HepG2 (cell line): ENCODE measurements around the gene TRNP1. TPM values are rescaled to one million over a fixed set of nuclear protein-coding genes. Genes with fewer than 3 reads are reported as not detected.

Experiments
- AHDC1 ChIP-seq: sonication (generic); formaldehyde crosslinking; IDR thresholded peaks from 2 replicates; pipeline ENCODE4 v1.5.1; 2020; ENCODE audit warnings: mild to moderate bottlenecking, missing genetic modification reagents, borderline replicate concordance
- ARID5B ChIP-seq: IDR thresholded peaks from 2 replicates; pipeline ENCODE4 v1.4.0; 2020; ENCODE audit warnings: mild to moderate bottlenecking, missing genetic modification reagents
- ARNT ChIP-seq: fragments of 450-650 bp; IDR thresholded peaks from 2 replicates; pipeline ENCODE4 v1.6.1; 2017
- KDM2A ChIP-seq: sonication (generic); formaldehyde crosslinking; IDR thresholded peaks from 2 replicates; pipeline ENCODE4 v1.4.0; 2020; ENCODE audit warnings: low read depth, missing genetic modification reagents, borderline replicate concordance
- KLF12 ChIP-seq: sonication (generic); formaldehyde crosslinking; IDR thresholded peaks from 2 replicates; pipeline ENCODE4 v1.4.0; 2020; ENCODE audit warnings: missing genetic modification reagents, borderline replicate concordance
- POLR2AphosphoS5 ChIP-seq: IDR thresholded peaks from 2 replicates; pipeline ENCODE4 v1.6.1; 2012; ENCODE audit warnings: low read depth, low read length
- SETDB1 ChIP-seq: sonication (generic); formaldehyde crosslinking; IDR thresholded peaks from 2 replicates; pipeline ENCODE4 v1.5.1; 2020; ENCODE audit warnings: missing genetic modification reagents, mild to moderate bottlenecking, borderline replicate concordance
- SMAD3 ChIP-seq: sonication (generic); formaldehyde crosslinking; IDR thresholded peaks from 2 replicates; pipeline ENCODE4 v1.4.0; 2020; ENCODE audit warnings: missing genetic modification reagents
- SOX5 ChIP-seq: IDR thresholded peaks from 2 replicates; pipeline ENCODE4 v1.6.1; 2016; ENCODE audit warnings: borderline replicate concordance
- ZBTB46 ChIP-seq: sonication (generic); formaldehyde crosslinking; IDR thresholded peaks from 2 replicates; pipeline ENCODE4 v1.4.0; 2020; ENCODE audit warnings: mild to moderate bottlenecking, missing genetic modification reagents, borderline replicate concordance
- ZFP36L1 ChIP-seq: sonication (generic); formaldehyde crosslinking; IDR thresholded peaks from 2 replicates; pipeline ENCODE4 v1.8.0; 2022; ENCODE audit warnings: mild to moderate bottlenecking, missing genetic modification reagents, moderate library complexity
- ZFYVE20 ChIP-seq: sonication (generic); formaldehyde crosslinking; IDR thresholded peaks from 2 replicates; pipeline ENCODE4 v1.8.0; 2023; ENCODE audit warnings: low read depth, mild to moderate bottlenecking, moderate library complexity, missing genetic modification reagents, borderline replicate concordance
- ZKSCAN5 ChIP-seq: sonication (generic); formaldehyde crosslinking; IDR thresholded peaks from 2 replicates; pipeline ENCODE4 v1.5.1; 2020; ENCODE audit warnings: mild to moderate bottlenecking, missing genetic modification reagents
- polyA plus RNA-seq, 8 experiments: library from polyadenylated mRNA; depleted of rRNA in 3 of 8; stranded (reverse) in 7 of 8; unstranded in 1 of 8; fragments of >200 nt; fragmentation: Illumina TruSeq in 4 of 8; extraction: Trizol in 4 of 8; gene quantifications; 2 replicates each; pipeline versions ENCODE4 v1.2.1 to v1.2.3, GENCODE V29; 2011 to 2016; ENCODE audit warnings: low read depth in 4 of 8, missing spikeins in 1 of 8, mixed read lengths in 1 of 8; ENCODE audit not compliant: insufficient read depth in 1 of 8
- total RNA-seq, 5 experiments: library from RNA; depleted of rRNA; stranded (reverse); fragments of >200 nt; fragmentation: Illumina TruSeq; extraction: Trizol; gene quantifications; 2 replicates each; pipeline ENCODE4 v1.2.3, GENCODE V29; 2016; ENCODE audit warnings: low read depth in 1 of 5

The TRNP1 gene
- total and polyA plus RNA-seq, 2 of the 13 experiments (the other 11 are each of a cell fraction or from before 2014, with no cell fraction given) = 42.0 to 158 TPM

- TF ChIP-seq SMAD3 (CRISPR knock-in tag) = no peak
- no peak for TF ChIP-seq ARNT
- 0 out of 2 replicates have a peak, but pooled peaks have one; percentile 26 for TF ChIP-seq POLR2AphosphoS5
- TF ChIP-seq SETDB1 (CRISPR knock-in tag) = no peak
- TF ChIP-seq ARID5B (CRISPR knock-in tag) = peak; percentile 45
- peak; percentile 18; the same call in 1 of the 2 replicates for TF ChIP-seq KDM2A
- TF ChIP-seq ZFP36L1 (CRISPR knock-in tag) = no peak
- no peak for TF ChIP-seq ZBTB46 (CRISPR knock-in tag)
- TF ChIP-seq AHDC1 = no peak
- no peak for TF ChIP-seq ZFYVE20 (CRISPR knock-in tag)
- TF ChIP-seq KLF12 = no peak
- no peak for TF ChIP-seq ZKSCAN5 (CRISPR knock-in tag)
- TF ChIP-seq SOX5 (CRISPR knock-in tag) = peak; percentile 88
Observed at GRCh38 chr1:27003745-27004470, 10.4 kb downstream of the TRNP1 start (continued).
